Keratinocyte (primary cell): ENCODE data around the gene CCDC192. TPM values are rescaled to one million over a fixed set of nuclear protein-coding genes. Genes with fewer than 3 reads are reported as not detected.

Experiments
- DNase-seq: peaks from one replicate; pipeline ENCODE4 v3.0.0-alpha.2; 2011; ENCODE audit warnings: low read depth, missing footprints, low spot score
- FAIRE-seq: peaks from 2 replicates; lab custom pipeline; 2011; peaks lifted over from hg19 to GRCh38; lab: Jason Lieb, UNC
- H2AFZ ChIP-seq: 2 replicates; pipeline ENCODE4 v1.6.0; 2012; ENCODE audit warnings: low read length, control low read depth, inconsistent platforms; ENCODE audit not compliant: control insufficient read depth
- H3K27ac ChIP-seq: 2 replicates; pipeline ENCODE4 v1.5.1; 2011; ENCODE audit warnings: low read length; ENCODE audit not compliant: control insufficient read depth, insufficient read depth
- H3K27me3 ChIP-seq: 3 replicates; pipeline ENCODE4 v1.6.0; 2011; ENCODE audit warnings: low read length; ENCODE audit not compliant: control insufficient read depth, insufficient read depth; ENCODE audit errors: extremely low read depth
- H3K36me3 ChIP-seq, 2 experiments: 2 replicates in 1 of 2; 3 replicates in 1 of 2; pipeline ENCODE4 v1.5.1; 2011; ENCODE audit warnings: low read length in 2 of 2, mild to moderate bottlenecking in 1 of 2; ENCODE audit not compliant: control insufficient read depth in 2 of 2, insufficient read depth in 2 of 2; ENCODE audit errors: extremely low read depth in 1 of 2
- H3K4me1 ChIP-seq: 3 replicates; pipeline ENCODE4 v1.5.1; 2011; ENCODE audit warnings: low read length; ENCODE audit not compliant: control insufficient read depth, insufficient read depth; ENCODE audit errors: extremely low read depth
- H3K4me2 ChIP-seq: 3 replicates; pipeline ENCODE4 v1.6.0; 2011; ENCODE audit warnings: low read depth, low read length; ENCODE audit not compliant: control insufficient read depth, insufficient read depth; ENCODE audit errors: extremely low read depth
- H3K4me3 ChIP-seq, 3 experiments: fragments of 200-600 bp in 1 of 3; sonication (generic) in 1 of 3; 2 replicates in 2 of 3; 3 replicates in 1 of 3; pipeline ENCODE4 v1.5.1; 2011 to 2016; ENCODE audit warnings: low read length in 3 of 3, mild to moderate bottlenecking in 3 of 3, control low read depth in 2 of 3, inconsistent platforms in 1 of 3, low read depth in 1 of 3, mixed read lengths in 1 of 3, mixed run types in 1 of 3, moderate library complexity in 1 of 3; ENCODE audit not compliant: control insufficient read depth in 2 of 3, insufficient read depth in 2 of 3; ENCODE audit errors: extremely low read depth in 1 of 3
- H3K79me2 ChIP-seq: 2 replicates; pipeline ENCODE4 v1.6.0; 2012; ENCODE audit warnings: low read length; ENCODE audit not compliant: control insufficient read depth, insufficient read depth
- H3K9ac ChIP-seq: 3 replicates; pipeline ENCODE4 v1.6.0; 2011; ENCODE audit warnings: low read length; ENCODE audit not compliant: control insufficient read depth, insufficient read depth; ENCODE audit errors: extremely low read depth
- H3K9me1 ChIP-seq: 3 replicates; pipeline ENCODE4 v1.6.0; 2011; ENCODE audit warnings: low read length; ENCODE audit not compliant: control insufficient read depth, insufficient read depth; ENCODE audit errors: extremely low read depth
- H3K9me3 ChIP-seq: 2 replicates; pipeline ENCODE4 v1.5.1; 2012; ENCODE audit warnings: low read depth, low read length; ENCODE audit not compliant: control insufficient read depth
- H4K20me1 ChIP-seq: 3 replicates; pipeline ENCODE4 v1.6.0; 2011; ENCODE audit warnings: low read length; ENCODE audit not compliant: control insufficient read depth, insufficient read depth; ENCODE audit errors: extremely low read depth
- CTCF ChIP-seq, 3 experiments: IDR thresholded peaks in 1 of 3; conservative IDR thresholded peaks in 1 of 3; optimal IDR thresholded peaks in 1 of 3; 2 replicates in 2 of 3; 3 replicates in 1 of 3; pipeline versions ENCODE3 to v1.5.1; 2011; ENCODE audit warnings: low read length in 3 of 3, mild to moderate bottlenecking in 3 of 3, moderate library complexity in 2 of 3, control low read depth in 1 of 3, inconsistent platforms in 1 of 3; ENCODE audit not compliant: insufficient read depth in 2 of 3; ENCODE audit errors: extremely low read depth in 1 of 3
- EZH2 ChIP-seq: IDR thresholded peaks from one replicate; pipeline ENCODE4 v1.6.1; 2012; ENCODE audit warnings: inconsistent platforms, mild to moderate bottlenecking, low read length, moderate library complexity
- dilution Hi-C: fragments of 300-500 bp; cut with MboI; formaldehyde crosslinking; loops from one replicate; pipeline ENCODE4 v1.7.0; 2020; ENCODE audit warnings: low sequenced_read_pairs; ENCODE audit not compliant: extremely low pct_ligation_motif_present
- polyA plus RNA-seq, 5 experiments: library from polyadenylated mRNA; depleted of rRNA in 3 of 5; stranded (reverse) in 3 of 5; stranded (forward) in 1 of 5; unstranded in 1 of 5; fragments of >200 nt; gene quantifications; 1 replicate in 1 of 5; 2 replicates in 3 of 5; 3 replicates in 1 of 5; pipeline versions ENCODE4 v1.2.1 to v1.2.3, GENCODE V29; 2011 to 2012; ENCODE audit warnings: missing spikeins in 2 of 5, low read depth in 1 of 5, low replicate concordance in 1 of 5

The CCDC192 gene
- polyA plus RNA-seq, 1 donor (not counting 4 experiments of a cell fraction or from before 2014, with no cell fraction given): not detected

GRCh38 chr5:127957701-127958239 lies 254.6 kb downstream of the CCDC192 start:
- Histone ChIP-seq H3K27me3 (no peaks in the 10 kb centered on the region), H3K27ac (no peak overlapping the region), H3K4me3 (no peak overlapping the region), H3K36me3 (no peaks in the 10 kb centered on the region), H3K4me1 (peaks cover 17% of the 10 kb centered on the region), H3K9me3 (no peaks in the 10 kb centered on the region), H2AFZ (no peak overlapping the region), H4K20me1 (no peaks in the 10 kb centered on the region), H3K9me1 (no peaks in the 10 kb centered on the region), H3K4me2 (no peak overlapping the region), H3K9ac (no peak overlapping the region), H3K79me2 (no peaks in the 10 kb centered on the region)
- dilution Hi-C loops: no loop called here
- FAIRE-seq (no peak), DNase-seq (no peak)
- TF ChIP-seq EZH2: no peak
- no peak for TF ChIP-seq CTCF (optimal IDR thresholded peaks at IDR 0.05 in 1 of 3, IDR thresholded peaks at IDR 0.05 in 1 of 3, conservative IDR thresholded peaks at IDR 0.05 in 1 of 3; ENCODE audit: extremely low read depth in 1 of 3, insufficient read depth in 2 of 3, low read length in 3 of 3)

DNA sequence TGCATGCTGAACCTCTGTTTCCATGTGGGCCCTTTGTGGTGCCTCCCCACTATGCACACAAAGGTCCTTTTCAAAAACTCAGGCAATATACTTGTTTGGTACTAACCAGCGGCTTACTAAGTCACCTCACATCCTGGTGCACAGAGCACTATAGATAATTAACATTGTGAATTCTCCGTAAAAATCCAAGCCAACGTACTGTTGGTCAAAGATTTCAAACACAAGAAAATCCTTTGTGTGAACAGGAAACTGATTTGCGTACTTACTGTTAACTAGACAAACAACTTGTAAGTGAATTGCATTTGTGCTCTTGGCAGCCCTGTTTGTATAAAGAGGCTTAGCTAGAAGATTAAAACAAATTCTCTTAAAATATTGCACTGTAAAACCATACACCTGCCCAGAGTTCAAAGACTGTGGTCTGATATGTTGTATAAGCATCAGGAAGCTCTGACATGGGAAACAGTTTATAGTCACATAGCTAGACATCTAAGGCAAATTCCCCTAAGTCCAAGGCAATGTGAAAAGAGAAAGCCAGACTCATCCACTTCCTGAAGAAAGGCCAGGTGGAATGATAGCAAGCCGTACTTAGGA lies 255.3 kb downstream of the CCDC192 start:
- H2AFZ ChIP-seq: no peak overlapping the region

More for the DNA sequence above, 255.3 kb downstream of the CCDC192 start:
- H3K27me3 ChIP-seq: no peaks in the 10 kb centered on the region
- TF ChIP-seq EZH2: no peak
- no peak for TF ChIP-seq CTCF (optimal IDR thresholded peaks at IDR 0.05 in 1 of 3, IDR thresholded peaks at IDR 0.05 in 1 of 3, conservative IDR thresholded peaks at IDR 0.05 in 1 of 3; ENCODE audit: extremely low read depth in 1 of 3, insufficient read depth in 2 of 3, low read length in 3 of 3)
- H3K27ac ChIP-seq: no peak overlapping the region
- no peaks in the 10 kb centered on the region for H3K79me2 ChIP-seq
- peaks cover 17% of the 10 kb centered on the region for H3K4me1 ChIP-seq
- H3K9ac ChIP-seq: no peak overlapping the region
- FAIRE-seq (peak; percentile 9), DNase-seq (no peak)
- no peak overlapping the region for H3K4me3 ChIP-seq
- no peaks in the 10 kb centered on the region for H3K9me1 ChIP-seq
- no peaks in the 10 kb centered on the region for H4K20me1 ChIP-seq
- H3K9me3 ChIP-seq: no peaks in the 10 kb centered on the region
- H3K4me2 ChIP-seq: no peak overlapping the region
- no peaks in the 10 kb centered on the region for H3K36me3 ChIP-seq
- dilution Hi-C loops: no loop called here
